ENCODE data around the gene ITGA8. TPM values are rescaled to one million over a fixed set of nuclear protein-coding genes. Genes with fewer than 3 reads are reported as not detected.
A peak's percentile ranks its signal among the peaks of the same experiment; 100 is the strongest.

ITGA8 gene
- total RNA-seq, 1 donor from 2014 or later, result 1.7 TPM

GRCh38 chr10:15601819-15602218, 117.9 kb downstream of the ITGA8 start:
- no peak overlapping the region for H3K4me3 ChIP-seq
- DNase-seq, result no peak
- TF ChIP-seq, protein P1, sequence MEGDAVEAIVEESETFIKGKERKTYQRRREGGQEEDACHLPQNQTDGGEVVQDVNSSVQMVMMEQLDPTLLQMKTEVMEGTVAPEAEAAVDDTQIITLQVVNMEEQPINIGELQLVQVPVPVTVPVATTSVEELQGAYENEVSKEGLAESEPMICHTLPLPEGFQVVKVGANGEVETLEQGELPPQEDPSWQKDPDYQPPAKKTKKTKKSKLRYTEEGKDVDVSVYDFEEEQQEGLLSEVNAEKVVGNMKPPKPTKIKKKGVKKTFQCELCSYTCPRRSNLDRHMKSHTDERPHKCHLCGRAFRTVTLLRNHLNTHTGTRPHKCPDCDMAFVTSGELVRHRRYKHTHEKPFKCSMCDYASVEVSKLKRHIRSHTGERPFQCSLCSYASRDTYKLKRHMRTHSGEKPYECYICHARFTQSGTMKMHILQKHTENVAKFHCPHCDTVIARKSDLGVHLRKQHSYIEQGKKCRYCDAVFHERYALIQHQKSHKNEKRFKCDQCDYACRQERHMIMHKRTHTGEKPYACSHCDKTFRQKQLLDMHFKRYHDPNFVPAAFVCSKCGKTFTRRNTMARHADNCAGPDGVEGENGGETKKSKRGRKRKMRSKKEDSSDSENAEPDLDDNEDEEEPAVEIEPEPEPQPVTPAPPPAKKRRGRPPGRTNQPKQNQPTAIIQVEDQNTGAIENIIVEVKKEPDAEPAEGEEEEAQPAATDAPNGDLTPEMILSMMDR (IDR thresholded peaks at IDR 0.05; ENCODE audit: borderline replicate concordance), result no peak
- H3K4me1 ChIP-seq, result peaks cover 38% of the 10 kb centered on the region
- H3K27ac ChIP-seq (replicated peaks), result peak overlapping the region; percentile 83
- intact Hi-C loops (cut with micrococcal nuclease), result no loop called here
- H3K36me3 ChIP-seq, result no peaks in the 10 kb centered on the region
- H3K9me3 ChIP-seq (replicated peaks), result no peaks in the 10 kb centered on the region
- H3K27me3 ChIP-seq (ENCODE audit: low read depth), result no peaks in the 10 kb centered on the region

GRCh38 chr10:15595260-15595659, 124.5 kb downstream of the ITGA8 start:
- Histone ChIP-seq H3K4me1 (no peaks in the 10 kb centered on the region), H3K36me3 (no peaks in the 10 kb centered on the region), H3K9me3 (replicated peaks) (peaks cover 8% of the 10 kb centered on the region), H3K27me3 (ENCODE audit: low read depth) (no peaks in the 10 kb centered on the region), H3K4me3 (no peak overlapping the region), H3K27ac (replicated peaks) (no peak overlapping the region)
- TF ChIP-seq, protein P1 (IDR thresholded peaks at IDR 0.05; ENCODE audit: borderline replicate concordance), result no peak
- intact Hi-C loops (cut with micrococcal nuclease), result no loop called here
- no peak for DNase-seq

DNA sequence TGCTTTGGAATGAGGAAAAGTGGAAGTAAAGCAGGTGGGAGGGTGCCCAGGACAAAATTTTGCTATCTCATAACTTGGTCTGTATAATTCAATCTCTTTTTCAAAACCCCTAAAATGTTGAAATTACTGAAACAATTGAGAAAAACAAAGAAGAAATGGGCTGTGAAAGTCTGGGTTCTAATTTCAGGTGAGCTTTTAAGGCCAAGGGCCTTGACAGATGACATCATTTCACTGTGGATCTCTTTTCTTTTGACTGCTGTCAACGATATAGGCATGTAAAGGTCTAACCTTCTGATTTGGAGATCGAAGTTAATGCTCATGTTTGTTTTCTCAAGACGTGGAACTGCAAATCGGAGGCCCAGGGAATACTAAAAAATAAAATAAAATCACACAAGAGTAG, 127.8 kb downstream of the ITGA8 start:
- DNase-seq, result no peak
- TF ChIP-seq, protein P1 (IDR thresholded peaks at IDR 0.05; ENCODE audit: borderline replicate concordance), result no peak
- peaks cover 8% of the 10 kb centered on the region for H3K9me3 ChIP-seq (replicated peaks)
- H3K27me3 ChIP-seq (ENCODE audit: low read depth), result no peaks in the 10 kb centered on the region
- H3K27ac ChIP-seq (replicated peaks), result no peak overlapping the region
- H3K36me3 ChIP-seq, result no peaks in the 10 kb centered on the region
- no peak overlapping the region for H3K4me3 ChIP-seq
- intact Hi-C loops (cut with micrococcal nuclease), result no loop called here
- no peaks in the 10 kb centered on the region for H3K4me1 ChIP-seq

DNA sequence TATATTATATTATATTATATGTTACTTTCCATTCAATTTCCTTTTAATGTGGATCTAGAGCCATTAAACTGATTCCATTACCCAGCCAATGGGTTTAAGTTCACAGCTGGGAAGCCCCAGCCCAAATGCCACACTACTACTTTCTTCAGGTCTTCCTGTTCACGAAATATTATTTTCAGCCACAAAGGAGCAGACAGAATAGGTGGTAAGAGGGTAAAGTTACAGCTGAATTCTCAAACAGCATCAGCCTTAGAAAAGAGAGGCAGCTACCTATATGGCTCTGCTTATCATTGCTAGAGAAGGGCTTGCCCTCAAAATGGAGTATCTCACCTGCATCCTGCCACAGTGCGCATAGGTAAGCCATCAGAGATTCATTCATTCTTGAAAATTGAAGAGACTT, 128.3 kb downstream of the ITGA8 start:
- no peak for DNase-seq
- TF ChIP-seq, protein P1 (IDR thresholded peaks at IDR 0.05; ENCODE audit: borderline replicate concordance), result no peak
- H3K27ac ChIP-seq (replicated peaks), result no peak overlapping the region
- H3K4me3 ChIP-seq, result no peak overlapping the region
- no peaks in the 10 kb centered on the region for H3K36me3 ChIP-seq
- H3K9me3 ChIP-seq (replicated peaks), result peaks cover 8% of the 10 kb centered on the region
- intact Hi-C loops (cut with micrococcal nuclease), result no loop called here
- H3K4me1 ChIP-seq, result no peaks in the 10 kb centered on the region
- H3K27me3 ChIP-seq (ENCODE audit: low read depth), result no peaks in the 10 kb centered on the region

DNA sequence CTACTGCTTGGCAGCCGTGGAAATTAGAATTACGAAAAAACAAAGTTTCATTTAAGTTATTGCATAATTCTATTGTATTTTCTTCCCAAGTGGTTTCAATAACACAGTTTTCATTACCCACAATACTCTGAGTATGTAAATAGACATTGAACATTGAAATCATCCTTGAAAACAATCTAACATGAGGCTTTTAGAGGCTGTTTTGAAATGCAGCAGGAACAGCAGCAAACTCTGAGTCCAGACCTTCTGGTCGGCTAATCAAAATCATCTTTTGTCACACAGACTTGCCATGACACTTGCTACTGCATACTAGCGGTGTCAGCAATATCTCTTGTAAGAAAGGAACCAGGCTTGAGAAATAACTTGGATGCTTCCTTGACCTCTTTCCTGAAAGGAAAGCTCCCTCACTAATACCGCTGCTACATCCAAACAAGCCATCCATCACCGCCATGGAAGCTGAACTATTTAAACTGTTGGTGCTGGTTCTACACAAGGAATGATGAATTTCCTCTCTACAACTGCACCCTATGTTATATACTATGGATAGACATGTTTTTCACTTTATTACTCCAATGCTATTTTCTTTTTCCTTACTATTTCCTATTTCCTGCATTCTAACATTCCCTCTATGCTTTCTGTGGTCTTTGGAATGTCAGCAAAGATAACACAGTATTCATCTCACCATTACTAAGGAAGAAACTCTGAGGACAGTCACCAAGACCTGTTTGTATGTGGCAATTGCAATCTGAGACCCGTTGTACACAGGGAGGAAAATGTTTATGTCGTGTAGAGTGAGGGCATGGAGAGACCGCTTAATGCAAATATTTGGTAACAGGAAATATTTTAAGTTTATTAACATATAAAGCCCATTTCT, 130.8 kb downstream of the ITGA8 start:
- peaks cover 8% of the 10 kb centered on the region for H3K9me3 ChIP-seq (replicated peaks)
- no peak for DNase-seq
- no peaks in the 10 kb centered on the region for H3K36me3 ChIP-seq
- no peak overlapping the region for H3K27ac ChIP-seq (replicated peaks)
- no peak overlapping the region for H3K4me3 ChIP-seq
- H3K27me3 ChIP-seq (ENCODE audit: low read depth), result no peaks in the 10 kb centered on the region
- intact Hi-C loops (cut with micrococcal nuclease), result no loop called here
- TF ChIP-seq, protein P1 (IDR thresholded peaks at IDR 0.05; ENCODE audit: borderline replicate concordance), result no peak
- no peaks in the 10 kb centered on the region for H3K4me1 ChIP-seq

All from left ventricle myocardium inferior (tissue), 1 donor.